Osteoblast (primary cell): ENCODE results near the gene HOXC9. TPM values are rescaled to one million over a fixed set of nuclear protein-coding genes. Genes with fewer than 3 reads are reported as not detected.
A peak's percentile ranks its signal among the peaks of the same experiment; 100 is the strongest.

ENCODE experiments used
- DNase-seq: peaks from one replicate; pipeline ENCODE4 v3.0.0; 2011; ENCODE audit warnings: low spot score, mixed read lengths; ENCODE audit not compliant: insufficient read length; ENCODE audit errors: missing footprints
- H2AFZ ChIP-seq: 2 replicates; pipeline ENCODE4 v1.6.0; 2011; ENCODE audit warnings: mild to moderate bottlenecking, low read length
- H3K27ac ChIP-seq: 2 replicates; pipeline ENCODE4 v1.5.1; 2011; ENCODE audit warnings: mild to moderate bottlenecking, low read depth, low read length, moderate library complexity
- H3K27me3 ChIP-seq: 2 replicates; pipeline ENCODE4 v1.6.0; 2012; ENCODE audit warnings: mild to moderate bottlenecking, control low read depth, inconsistent platforms, low read length, moderate library complexity; ENCODE audit not compliant: insufficient read depth
- H3K36me3 ChIP-seq: 2 replicates; pipeline ENCODE4 v1.5.1; 2011; ENCODE audit warnings: mild to moderate bottlenecking, low read length, control low read depth, moderate library complexity; ENCODE audit not compliant: insufficient read depth
- H3K4me1 ChIP-seq: 2 replicates; pipeline ENCODE4 v1.5.1; 2011; ENCODE audit warnings: mild to moderate bottlenecking, low read length, control low read depth, moderate library complexity; ENCODE audit not compliant: insufficient read depth
- H3K4me2 ChIP-seq: 2 replicates; pipeline ENCODE4 v1.6.0; 2011; ENCODE audit warnings: mild to moderate bottlenecking, low read length; ENCODE audit not compliant: insufficient read depth
- H3K4me3 ChIP-seq: fragments of 200-600 bp; sonication (generic); 3 replicates; pipeline ENCODE4 v1.5.1; 2012; ENCODE audit warnings: mild to moderate bottlenecking, low read length, inconsistent platforms; ENCODE audit not compliant: insufficient read depth
- H3K79me2 ChIP-seq: 2 replicates; pipeline ENCODE4 v1.6.0; 2012; ENCODE audit warnings: mild to moderate bottlenecking, low read length, control low read depth, inconsistent platforms; ENCODE audit not compliant: insufficient read depth
- H3K9me3 ChIP-seq: 2 replicates; pipeline ENCODE4 v1.5.1; 2011; ENCODE audit warnings: low read depth, low read length, control low read depth
- H4K20me1 ChIP-seq: 2 replicates; pipeline ENCODE4 v1.6.0; 2012; ENCODE audit warnings: mild to moderate bottlenecking, low read length, control low read depth; ENCODE audit not compliant: insufficient read depth
- total RNA-seq: library from RNA; depleted of rRNA; stranded (reverse); fragments of >200 nt; gene quantifications from 2 replicates; pipeline ENCODE4 v1.2.3, GENCODE V29; 2012
- TF ChIP-seq, protein P1 (sequence below): IDR thresholded peaks from 2 replicates; pipeline ENCODE4 v1.5.1; 2011; ENCODE audit warnings: mild to moderate bottlenecking, low read depth, low read length, moderate library complexity; ENCODE audit errors: extremely low read depth

HOXC9 gene
- total RNA-seq, 1 donor = 11.6 TPM

DNA sequence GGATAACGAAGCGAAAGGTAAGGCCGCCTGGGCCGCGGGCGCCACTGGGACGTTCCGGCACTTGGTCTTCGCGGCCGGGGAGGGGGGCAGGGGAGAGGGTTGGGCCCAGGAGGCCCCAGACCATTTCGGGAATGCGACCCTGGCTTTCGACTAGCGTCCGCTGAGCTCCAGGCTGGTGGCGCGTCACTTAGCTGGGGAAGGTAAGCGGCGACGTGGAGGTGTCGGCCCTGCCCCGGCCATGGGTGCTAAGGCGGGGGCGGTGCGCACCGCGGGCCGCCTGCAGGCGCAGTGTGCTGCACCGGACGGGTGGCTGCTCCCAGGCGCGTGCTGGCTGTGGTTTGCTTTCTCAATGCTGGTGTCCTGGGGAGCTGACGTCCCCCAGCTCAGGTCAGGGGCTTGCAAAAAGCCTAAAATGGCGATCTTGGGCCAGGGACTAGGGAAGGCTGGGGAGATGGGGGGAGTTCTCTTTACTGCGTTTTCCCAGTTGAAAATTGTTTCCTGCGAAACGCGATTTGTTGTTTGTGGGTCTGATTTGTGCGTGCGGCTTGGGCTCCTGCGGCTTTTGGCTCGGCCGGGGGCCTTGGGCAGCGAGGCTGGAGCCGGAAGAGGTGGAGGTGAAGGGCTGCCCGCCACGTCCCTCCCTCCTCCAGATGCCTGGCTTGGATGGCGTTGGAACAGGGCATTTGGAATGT, 13.8 kb upstream of the HOXC9 start:
- Histone ChIP-seq H3K9me3 (no peaks in the 10 kb centered on the region), H3K4me2 (peak overlapping the region; percentile 99), H4K20me1 (peaks cover 10% of the 10 kb centered on the region), H3K36me3 (no peaks in the 10 kb centered on the region), H2AFZ (peak overlapping the region; percentile 93), H3K79me2 (peaks cover 62% of the 10 kb centered on the region), H3K27ac (peak overlapping the region; percentile 91), H3K4me3 (peak overlapping the region; percentile 93), H3K4me1 (peaks cover 49% of the 10 kb centered on the region), H3K27me3 (no peaks in the 10 kb centered on the region)
- TF ChIP-seq, protein P1, sequence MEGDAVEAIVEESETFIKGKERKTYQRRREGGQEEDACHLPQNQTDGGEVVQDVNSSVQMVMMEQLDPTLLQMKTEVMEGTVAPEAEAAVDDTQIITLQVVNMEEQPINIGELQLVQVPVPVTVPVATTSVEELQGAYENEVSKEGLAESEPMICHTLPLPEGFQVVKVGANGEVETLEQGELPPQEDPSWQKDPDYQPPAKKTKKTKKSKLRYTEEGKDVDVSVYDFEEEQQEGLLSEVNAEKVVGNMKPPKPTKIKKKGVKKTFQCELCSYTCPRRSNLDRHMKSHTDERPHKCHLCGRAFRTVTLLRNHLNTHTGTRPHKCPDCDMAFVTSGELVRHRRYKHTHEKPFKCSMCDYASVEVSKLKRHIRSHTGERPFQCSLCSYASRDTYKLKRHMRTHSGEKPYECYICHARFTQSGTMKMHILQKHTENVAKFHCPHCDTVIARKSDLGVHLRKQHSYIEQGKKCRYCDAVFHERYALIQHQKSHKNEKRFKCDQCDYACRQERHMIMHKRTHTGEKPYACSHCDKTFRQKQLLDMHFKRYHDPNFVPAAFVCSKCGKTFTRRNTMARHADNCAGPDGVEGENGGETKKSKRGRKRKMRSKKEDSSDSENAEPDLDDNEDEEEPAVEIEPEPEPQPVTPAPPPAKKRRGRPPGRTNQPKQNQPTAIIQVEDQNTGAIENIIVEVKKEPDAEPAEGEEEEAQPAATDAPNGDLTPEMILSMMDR = no peak
- DNase-seq = peak; percentile 95

DNA sequence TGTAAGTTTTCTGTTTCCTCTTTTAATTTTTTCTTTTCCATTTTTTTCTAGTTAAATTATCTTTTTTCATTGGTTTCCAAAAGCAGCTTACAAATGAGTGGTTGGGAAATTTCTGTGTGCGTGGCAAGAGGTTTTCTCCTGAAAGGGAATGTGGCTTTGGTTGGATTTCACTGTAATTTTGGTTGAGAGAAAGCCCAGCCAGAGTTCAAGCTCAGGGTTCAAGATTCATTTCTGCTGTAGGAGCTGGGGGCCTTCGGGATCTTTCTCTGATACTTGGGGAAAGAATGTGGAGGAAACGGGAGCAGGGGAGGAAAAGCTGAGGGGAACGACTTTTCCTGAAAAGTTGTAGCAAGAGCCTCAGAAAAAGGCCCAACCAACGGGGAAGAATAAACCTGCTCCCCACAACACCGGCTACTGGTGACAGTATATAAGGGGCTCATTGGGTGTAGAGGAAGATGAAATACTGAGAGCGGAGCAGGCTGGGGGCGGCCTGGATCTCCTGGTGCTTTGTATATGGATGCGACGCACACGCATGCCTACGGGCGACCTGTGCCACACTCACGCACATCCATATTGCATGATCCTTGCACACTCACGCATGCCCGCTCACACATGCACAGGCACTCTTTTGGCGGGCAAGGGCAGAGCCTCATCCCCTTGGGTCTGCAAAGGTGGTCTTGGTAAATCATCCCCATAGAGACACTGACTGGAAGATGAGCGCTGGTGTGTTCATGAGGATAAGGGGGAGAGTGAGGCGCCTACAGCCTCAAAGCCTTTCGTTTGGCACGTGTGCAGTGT, 13.1 kb upstream of the HOXC9 start:
- TF ChIP-seq, protein P1 = no peak
- peak overlapping the region; percentile 91 for H3K27ac ChIP-seq
- H4K20me1 ChIP-seq = peaks cover 16% of the 10 kb centered on the region
- H3K4me1 ChIP-seq = peaks cover 54% of the 10 kb centered on the region
- no peaks in the 10 kb centered on the region for H3K27me3 ChIP-seq
- H3K79me2 ChIP-seq = peaks cover 69% of the 10 kb centered on the region
- no peaks in the 10 kb centered on the region for H3K9me3 ChIP-seq
- H3K36me3 ChIP-seq = no peaks in the 10 kb centered on the region
- DNase-seq = peak; percentile 90
- H2AFZ ChIP-seq = peak overlapping the region; percentile 93
- peak overlapping the region; percentile 99 for H3K4me2 ChIP-seq
- peak overlapping the region; percentile 93 for H3K4me3 ChIP-seq

DNA sequence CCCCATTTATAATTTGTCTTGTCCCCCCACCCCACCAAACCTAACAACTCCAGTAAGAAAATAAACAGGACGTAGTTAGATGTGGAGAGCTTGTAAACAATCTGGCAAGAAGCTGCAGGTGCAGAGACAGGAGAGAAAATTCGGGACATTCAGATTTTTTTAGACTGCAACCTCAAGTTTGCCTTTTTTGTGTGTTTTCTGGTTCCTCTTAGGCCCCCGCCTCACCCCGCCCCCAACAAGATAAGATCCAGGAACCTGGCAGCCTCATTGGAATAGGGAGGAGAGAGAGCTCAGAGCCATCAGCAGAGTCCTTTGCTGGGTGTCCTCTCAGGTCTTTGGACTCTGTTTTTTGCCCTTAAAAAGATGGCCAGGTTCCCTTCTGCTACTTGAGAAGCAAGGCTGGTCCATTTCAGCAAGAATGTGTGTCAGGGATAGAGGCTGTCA, 12.2 kb upstream of the HOXC9 start:
- Histone ChIP-seq H3K79me2 (peaks cover 79% of the 10 kb centered on the region), H3K9me3 (no peaks in the 10 kb centered on the region), H3K36me3 (no peaks in the 10 kb centered on the region), H3K4me2 (peak overlapping the region; percentile 99), H4K20me1 (peaks cover 22% of the 10 kb centered on the region), H3K4me3 (peak overlapping the region; percentile 23), H3K27me3 (no peaks in the 10 kb centered on the region), H3K27ac (no peak overlapping the region), H2AFZ (no peak overlapping the region), H3K4me1 (peaks cover 54% of the 10 kb centered on the region)
- TF ChIP-seq, protein P1 = no peak
- no peak for DNase-seq
